Astrocyte (in vitro differentiated cells and primary cell): ENCODE data around the gene MYO15A. TPM values are rescaled to one million over a fixed set of nuclear protein-coding genes. Genes with fewer than 3 reads are reported as not detected.

Experiments
- DNase-seq: peaks from one replicate; pipeline ENCODE4 v3.0.0-alpha.2; 2010; ENCODE audit warnings: low read depth
- FAIRE-seq: peaks from 2 replicates; lab custom pipeline; 2011; peaks lifted over from hg19 to GRCh38; lab: Jason Lieb, UNC
- H2AFZ ChIP-seq: 2 replicates; pipeline ENCODE4 v1.6.0; 2012; ENCODE audit warnings: low read depth, low read length, inconsistent platforms
- H3K27ac ChIP-seq: 2 replicates; pipeline ENCODE4 v1.5.1; 2011; ENCODE audit warnings: low read depth, low read length, inconsistent platforms
- H3K27me3 ChIP-seq: 2 replicates; pipeline ENCODE4 v1.6.0; 2011; ENCODE audit warnings: low read length, inconsistent platforms; ENCODE audit not compliant: insufficient read depth
- H3K36me3 ChIP-seq: 2 replicates; pipeline ENCODE4 v1.5.1; 2011; ENCODE audit warnings: low read length, inconsistent platforms; ENCODE audit not compliant: insufficient read depth
- H3K4me1 ChIP-seq: 2 replicates; pipeline ENCODE4 v1.5.1; 2011; ENCODE audit warnings: low read length, inconsistent platforms; ENCODE audit not compliant: insufficient read depth
- H3K4me2 ChIP-seq: 2 replicates; pipeline ENCODE4 v1.6.0; 2012; ENCODE audit warnings: low read length, inconsistent platforms
- H3K4me3 ChIP-seq: 2 replicates; pipeline ENCODE4 v1.5.1; 2011; ENCODE audit warnings: low read depth, mild to moderate bottlenecking, low read length, inconsistent platforms; ENCODE audit not compliant: insufficient read depth
- H3K79me2 ChIP-seq: 2 replicates; pipeline ENCODE4 v1.6.0; 2012; ENCODE audit warnings: mild to moderate bottlenecking, low read length, inconsistent platforms; ENCODE audit not compliant: insufficient read depth
- H3K9ac ChIP-seq: 2 replicates; pipeline ENCODE4 v1.6.0; 2012; ENCODE audit warnings: mild to moderate bottlenecking, low read length, inconsistent platforms
- H3K9me3 ChIP-seq: 2 replicates; pipeline ENCODE4 v1.5.1; 2012; ENCODE audit warnings: low read depth, mild to moderate bottlenecking, low read length, inconsistent platforms; ENCODE audit not compliant: insufficient read depth
- H4K20me1 ChIP-seq: 2 replicates; pipeline ENCODE4 v1.6.0; 2012; ENCODE audit warnings: low read length, inconsistent platforms; ENCODE audit not compliant: insufficient read depth
- H3K27ac Mint-ChIP-seq: one replicate; pipeline ENCODE4 v1.8.0; 2021; ENCODE audit warnings: mild to moderate bottlenecking, mixed read lengths; ENCODE audit not compliant: unreplicated experiment
- H3K27me3 Mint-ChIP-seq: one replicate; pipeline ENCODE4 v1.8.0; 2021; ENCODE audit warnings: low read depth, mixed read lengths; ENCODE audit not compliant: unreplicated experiment
- H3K36me3 Mint-ChIP-seq: one replicate; pipeline ENCODE4 v1.8.0; 2021; ENCODE audit warnings: low read depth, mixed read lengths; ENCODE audit not compliant: unreplicated experiment
- H3K4me1 Mint-ChIP-seq: one replicate; pipeline ENCODE4 v1.8.0; 2021; ENCODE audit warnings: low read depth, mixed read lengths; ENCODE audit not compliant: unreplicated experiment
- H3K4me3 Mint-ChIP-seq: one replicate; pipeline ENCODE4 v1.8.0; 2021; ENCODE audit warnings: mild to moderate bottlenecking, moderate library complexity, mixed read lengths; ENCODE audit not compliant: unreplicated experiment
- H3K9me3 Mint-ChIP-seq: one replicate; pipeline ENCODE4 v1.8.0; 2021; ENCODE audit warnings: mild to moderate bottlenecking, mixed read lengths; ENCODE audit not compliant: unreplicated experiment
- CTCF ChIP-seq: IDR thresholded peaks from 2 replicates; pipeline ENCODE4 v1.5.1; 2011; ENCODE audit warnings: low read depth, mild to moderate bottlenecking, inconsistent platforms, low read length, moderate library complexity; ENCODE audit not compliant: insufficient read depth
- EZH2 ChIP-seq: IDR thresholded peaks from 2 replicates; pipeline ENCODE4 v1.6.1; 2012; ENCODE audit warnings: mild to moderate bottlenecking, low read length, inconsistent platforms; ENCODE audit not compliant: insufficient read depth
- total RNA-seq: library from RNA; stranded (reverse); gene quantifications from 2 replicates; pipeline ENCODE4 v1.2.1, GENCODE V29; 2021

Gene MYO15A
- total RNA-seq, 1 donor from 2014 or later = 0.32 TPM

- H3K4me3 ChIP-seq = peak overlapping the region; percentile 95
- H3K36me3 ChIP-seq = no peaks in the 10 kb centered on the region
- H3K27me3 ChIP-seq = no peaks in the 10 kb centered on the region
- no peaks in the 10 kb centered on the region for H3K9me3 ChIP-seq
- H3K4me2 ChIP-seq = peak overlapping the region; percentile 100
- Mint-ChIP-seq H3K36me3 (no peaks in the 10 kb centered on the region), H3K4me3 (peak overlapping the region; percentile 100), H3K27ac (peak overlapping the region; percentile 82), H3K4me1 (peaks cover 5% of the 10 kb centered on the region), H3K9me3 (peaks cover 2% of the 10 kb centered on the region), H3K27me3 (no peaks in the 10 kb centered on the region)
- no peak overlapping the region for H3K27ac ChIP-seq
- H3K79me2 ChIP-seq = peaks cover 50% of the 10 kb centered on the region
- peak overlapping the region; percentile 97 for H3K9ac ChIP-seq
- peak overlapping the region; percentile 88 for H2AFZ ChIP-seq
- peaks cover 49% of the 10 kb centered on the region for H4K20me1 ChIP-seq
- H3K4me1 ChIP-seq = peaks cover 27% of the 10 kb centered on the region
- TF ChIP-seq CTCF = no peak
- TF ChIP-seq EZH2 = no peak
- FAIRE-seq = no peak
- no peak for DNase-seq
Measured at GRCh38 chr17:18225642-18226283, 117.2 kb downstream of the MYO15A start.

DNA sequence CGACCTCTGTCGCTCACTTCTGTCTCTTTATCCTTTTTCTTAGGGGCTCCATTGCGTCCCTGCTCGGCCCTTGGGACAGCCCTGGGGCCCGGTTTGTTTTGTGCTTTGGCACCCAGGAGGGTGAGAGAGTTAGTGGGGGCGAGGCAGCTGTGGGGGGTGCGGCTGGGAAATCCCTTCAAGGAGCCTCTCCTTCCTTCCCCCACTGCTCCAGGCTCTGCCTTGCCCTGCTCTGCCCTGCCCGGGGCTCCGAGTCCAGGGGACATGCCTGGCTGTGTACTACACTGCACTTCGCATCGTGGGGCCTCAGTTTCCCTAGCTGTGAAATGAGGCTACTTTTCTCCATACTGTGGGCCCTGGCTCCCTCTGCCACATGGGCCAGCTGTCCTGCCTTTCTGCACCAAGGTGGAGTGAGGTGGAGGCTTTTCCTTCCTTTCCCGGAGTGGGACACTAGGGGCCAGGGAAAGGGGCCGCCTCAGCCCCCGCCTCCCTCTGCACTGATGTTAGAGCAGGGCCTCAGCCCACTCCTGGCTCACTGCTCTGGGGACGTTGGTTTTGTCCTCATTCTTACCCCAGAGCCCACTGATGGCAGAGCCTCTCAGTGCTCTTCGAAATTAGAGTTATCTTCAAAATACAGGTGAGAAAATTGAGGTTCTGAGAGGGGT, 117.9 kb downstream of the MYO15A start:
- H3K4me3 ChIP-seq = peak overlapping the region; percentile 95
- no peak for DNase-seq
- Mint-ChIP-seq H3K4me1 (peaks cover 5% of the 10 kb centered on the region), H3K4me3 (peak overlapping the region; percentile 100), H3K27me3 (no peaks in the 10 kb centered on the region), H3K9me3 (peaks cover 2% of the 10 kb centered on the region), H3K27ac (peak overlapping the region; percentile 82), H3K36me3 (no peaks in the 10 kb centered on the region)
- H3K79me2 ChIP-seq = peaks cover 56% of the 10 kb centered on the region
- no peaks in the 10 kb centered on the region for H3K36me3 ChIP-seq
- H3K4me2 ChIP-seq = peak overlapping the region; percentile 100
- no peaks in the 10 kb centered on the region for H3K9me3 ChIP-seq
- H3K9ac ChIP-seq = peak overlapping the region; percentile 97
- TF ChIP-seq EZH2 (no peak), CTCF (no peak)
- no peak for FAIRE-seq
- H3K27ac ChIP-seq = no peak overlapping the region
- peak overlapping the region; percentile 88 for H2AFZ ChIP-seq
- H3K27me3 ChIP-seq = no peaks in the 10 kb centered on the region
- peaks cover 21% of the 10 kb centered on the region for H3K4me1 ChIP-seq
- H4K20me1 ChIP-seq = peaks cover 56% of the 10 kb centered on the region

DNA sequence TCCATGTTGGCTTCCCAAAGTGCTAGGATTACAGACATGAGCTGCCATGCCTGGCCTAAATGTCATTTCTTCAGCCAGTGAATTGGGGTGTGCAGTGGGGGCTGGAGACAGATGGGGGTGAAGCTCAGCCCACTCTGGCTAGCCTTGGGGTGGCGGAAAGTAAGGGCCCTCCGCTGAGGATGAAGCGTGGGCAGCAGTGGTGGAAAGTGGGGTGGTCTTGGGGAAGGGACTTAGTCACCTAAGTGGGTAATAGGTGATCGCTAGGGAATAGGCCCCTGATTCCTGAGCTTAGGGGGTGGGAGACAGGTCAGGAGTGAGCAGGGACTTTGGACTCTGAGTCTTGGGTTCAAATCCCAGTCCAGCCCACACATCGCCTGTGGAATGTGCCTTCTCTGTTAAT, 119.1 kb downstream of the MYO15A start:
- Mint-ChIP-seq H3K27me3 (no peaks in the 10 kb centered on the region), H3K4me3 (no peak overlapping the region)

More for the DNA sequence above, 119.1 kb downstream of the MYO15A start:
- H3K27ac Mint-ChIP-seq = peak overlapping the region; percentile 23
- H3K9me3 Mint-ChIP-seq = peaks cover 2% of the 10 kb centered on the region
- Histone ChIP-seq H3K79me2 (peaks cover 64% of the 10 kb centered on the region), H3K27ac (no peak overlapping the region), H4K20me1 (peaks cover 68% of the 10 kb centered on the region), H3K36me3 (no peaks in the 10 kb centered on the region), H2AFZ (no peak overlapping the region), H3K27me3 (no peaks in the 10 kb centered on the region), H3K4me2 (peak overlapping the region; percentile 100), H3K4me1 (peaks cover 19% of the 10 kb centered on the region), H3K4me3 (no peak overlapping the region), H3K9me3 (no peaks in the 10 kb centered on the region), H3K9ac (no peak overlapping the region)
- DNase-seq = no peak
- H3K4me1 Mint-ChIP-seq = peaks cover 5% of the 10 kb centered on the region
- no peaks in the 10 kb centered on the region for H3K36me3 Mint-ChIP-seq
- TF ChIP-seq EZH2 (no peak), CTCF (no peak)
- no peak for FAIRE-seq
